SIG-M5 treated with dmso at 0.1 percent for 504 hours (cell line): ENCODE data around the gene GNA12.
"Not testable (repeated sequence)": the region's sequence is repeated elsewhere in the genome, so short reads cannot be mapped to it uniquely, and the experiment has no call there.

Experiments
- DNase-seq: peaks from one replicate; lab custom pipeline; 2025; ENCODE audit not compliant: unreplicated experiment; lab: John Stamatoyannopoulos, UW

Gene GNA12

DNA sequence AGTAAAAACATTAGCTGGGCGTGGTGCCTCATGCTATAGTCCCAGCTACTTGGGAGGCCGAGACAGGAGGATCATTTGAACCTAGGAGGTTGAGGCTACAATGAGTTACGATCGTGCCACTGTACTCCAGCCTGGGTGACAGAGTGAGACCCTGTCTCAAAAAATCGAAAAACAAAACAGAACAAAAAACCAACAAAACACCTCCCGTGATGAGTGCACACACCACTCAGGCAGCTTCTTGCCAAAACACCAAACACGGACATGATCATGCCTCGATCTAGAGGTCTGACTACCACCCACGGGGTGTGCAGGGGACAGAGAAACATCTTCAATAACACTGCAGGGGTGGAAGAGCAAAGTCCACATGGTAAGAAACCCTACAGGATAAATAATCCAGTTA lies 111.7 kb downstream of the GNA12 start:
- DNase-seq: no peak

GRCh38 chr7:2730846-2731770 lies 113.0 kb downstream of the GNA12 start:
- no peak for DNase-seq

GRCh38 chr7:2729893-2730716 lies 114.0 kb downstream of the GNA12 start:
- DNase-seq: no peak

- DNase-seq: no peak
Measured at GRCh38 chr7:2729031-2729892, 114.8 kb downstream of the GNA12 start.

GRCh38 chr7:2728316-2729030 lies 115.6 kb downstream of the GNA12 start:
- peak; percentile 32 for DNase-seq

DNA sequence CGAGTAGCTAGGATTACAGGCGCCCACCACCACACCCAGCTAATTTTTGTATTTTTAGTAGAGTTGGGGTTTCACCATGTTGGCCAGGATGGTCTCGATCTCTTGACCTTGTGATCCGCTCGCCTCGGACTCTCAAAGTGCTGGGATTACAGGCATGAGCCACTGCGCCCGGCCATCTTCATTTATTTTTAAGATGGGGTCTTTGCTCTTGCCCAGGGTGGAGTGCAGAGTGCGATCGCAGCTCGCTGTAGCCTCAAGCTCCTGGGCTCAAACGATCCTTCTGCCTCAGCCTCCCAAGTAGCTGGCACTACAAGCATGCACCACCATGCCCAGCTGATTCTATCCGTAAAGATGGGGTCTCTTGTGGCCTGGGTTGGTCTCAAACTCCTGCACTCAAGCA lies 116.9 kb downstream of the GNA12 start:
- DNase-seq: not testable (repeated sequence)

- no peak for DNase-seq
Measured at GRCh38 chr7:2726316-2727018, 117.6 kb downstream of the GNA12 start.

- no peak for DNase-seq
Measured at GRCh38 chr7:2725178-2726105, 118.7 kb downstream of the GNA12 start.

GRCh38 chr7:2724453-2725177 lies 119.5 kb downstream of the GNA12 start:
- DNase-seq: no peak

- not testable (repeated sequence) for DNase-seq
Measured at GRCh38 chr7:2724036-2724435, 120.1 kb downstream of the GNA12 start.

GRCh38 chr7:2723138-2723850 lies 120.8 kb downstream of the GNA12 start:
- no peak for DNase-seq

GRCh38 chr7:2722591-2722990 lies 121.5 kb downstream of the GNA12 start:
- DNase-seq: no peak

DNA sequence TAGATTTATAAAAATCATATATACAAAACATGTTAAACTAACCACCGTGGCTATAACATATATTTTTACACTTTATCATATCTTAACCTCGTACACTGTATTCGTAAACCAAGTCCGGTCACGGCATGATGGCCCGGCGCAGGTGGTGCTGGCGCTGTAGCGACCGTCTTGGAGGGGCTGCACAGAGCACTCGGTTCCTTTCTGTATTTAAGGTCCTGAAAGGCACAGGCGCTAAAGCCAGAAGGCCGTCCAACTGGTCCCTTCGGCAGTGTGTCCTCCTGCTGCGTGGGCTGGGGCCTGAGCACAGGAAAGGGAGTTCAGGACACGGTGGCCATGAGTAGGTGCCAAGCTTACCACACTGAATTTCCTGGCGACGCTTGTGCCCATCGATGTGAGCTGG lies 122.3 kb downstream of the GNA12 start:
- DNase-seq: no peak

- no peak for DNase-seq
Measured at GRCh38 chr7:2720024-2720423, 124.1 kb downstream of the GNA12 start.

DNA sequence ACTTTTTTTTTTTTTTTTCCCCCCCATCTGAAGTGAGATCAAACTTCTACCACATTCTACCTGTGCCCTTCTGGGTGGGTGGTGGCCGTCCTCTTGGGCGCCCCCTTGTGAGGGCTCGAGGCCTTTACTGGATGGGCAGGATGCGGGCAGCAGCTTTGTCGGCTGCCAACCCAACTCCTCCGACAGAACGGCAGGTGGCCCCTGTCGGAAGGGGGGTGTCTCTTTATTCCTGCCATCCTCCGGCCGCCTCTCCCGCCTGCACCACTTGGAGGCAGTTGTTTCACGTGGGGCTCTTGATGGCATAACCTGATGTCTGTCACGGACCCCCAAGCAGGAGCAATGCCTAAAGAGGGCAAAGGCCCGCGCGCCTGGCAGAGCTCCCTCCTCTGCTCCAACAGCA lies 125.1 kb downstream of the GNA12 start:
- no peak for DNase-seq

- no peak for DNase-seq
Measured at GRCh38 chr7:2718296-2718965, 125.7 kb downstream of the GNA12 start.
